Measurements from ENCODE around the gene BRSK1. TPM values are rescaled to one million over a fixed set of nuclear protein-coding genes. Genes with fewer than 3 reads are reported as not detected.
"Not testable (repeated sequence)": the region's sequence is repeated elsewhere in the genome, so short reads cannot be mapped to it uniquely, and the experiment has no call there.

The BRSK1 gene
- total RNA-seq, 1 donor from 2014 or later = 10.1 TPM

GRCh38 chr19:55320844-55321419 lies 37.1 kb downstream of the BRSK1 start:
- Histone ChIP-seq H3K27me3 (no peaks in the 10 kb centered on the region), H3K9me3 (no peaks in the 10 kb centered on the region), H3K27ac (no peak overlapping the region), H3K36me3 (no peaks in the 10 kb centered on the region), H3K4me3 (no peak overlapping the region), H3K4me1 (no peaks in the 10 kb centered on the region)
- TF ChIP-seq POLR2A (IDR thresholded peaks at IDR 0.05) = no peak
- TF ChIP-seq CTCF (IDR thresholded peaks at IDR 0.05) = no peak
- no peak for TF ChIP-seq POLR2AphosphoS5 (IDR thresholded peaks at IDR 0.05; ENCODE audit: insufficient read depth in 1 of 2, low read depth in 1 of 2)
- DNase-seq (ENCODE audit: extremely low spot score in 2 of 2) = no peak
- intact Hi-C loops (cut with DNase I) = no loop called here

GRCh38 chr19:55321466-55322137 lies 37.8 kb downstream of the BRSK1 start:
- no peaks in the 10 kb centered on the region for H3K36me3 ChIP-seq
- no peak for DNase-seq (ENCODE audit: extremely low spot score in 2 of 2)
- intact Hi-C loops (cut with DNase I) = no loop called here
- TF ChIP-seq CTCF (IDR thresholded peaks at IDR 0.05) (no peak), POLR2AphosphoS5 (IDR thresholded peaks at IDR 0.05; ENCODE audit: insufficient read depth in 1 of 2, low read depth in 1 of 2) (no peak), POLR2A (IDR thresholded peaks at IDR 0.05) (no peak)
- H3K4me1 ChIP-seq = no peaks in the 10 kb centered on the region
- no peaks in the 10 kb centered on the region for H3K9me3 ChIP-seq
- H3K27ac ChIP-seq = no peak overlapping the region
- H3K4me3 ChIP-seq = no peak overlapping the region
- H3K27me3 ChIP-seq = no peaks in the 10 kb centered on the region

- DNase-seq (ENCODE audit: extremely low spot score in 2 of 2) = no peak
- intact Hi-C loops (cut with DNase I) = no loop called here
- Histone ChIP-seq H3K4me3 (no peak overlapping the region), H3K27ac (no peak overlapping the region), H3K36me3 (no peaks in the 10 kb centered on the region), H3K9me3 (no peaks in the 10 kb centered on the region), H3K4me1 (no peaks in the 10 kb centered on the region), H3K27me3 (no peaks in the 10 kb centered on the region)
- no peak for TF ChIP-seq POLR2AphosphoS5 (IDR thresholded peaks at IDR 0.05; ENCODE audit: insufficient read depth in 1 of 2, low read depth in 1 of 2)
- no peak for TF ChIP-seq POLR2A (IDR thresholded peaks at IDR 0.05)
- TF ChIP-seq CTCF (IDR thresholded peaks at IDR 0.05) = no peak
Observed at GRCh38 chr19:55322204-55322885, 38.5 kb downstream of the BRSK1 start.

- intact Hi-C loops (cut with DNase I) = no loop called here
- no peak for DNase-seq (ENCODE audit: extremely low spot score in 2 of 2)
- H3K9me3 ChIP-seq = no peaks in the 10 kb centered on the region
- TF ChIP-seq POLR2A (IDR thresholded peaks at IDR 0.05) (no peak), POLR2AphosphoS5 (IDR thresholded peaks at IDR 0.05; ENCODE audit: insufficient read depth in 1 of 2, low read depth in 1 of 2) (no peak), CTCF (IDR thresholded peaks at IDR 0.05) (no peak)
- H3K27ac ChIP-seq = no peak overlapping the region
- H3K4me3 ChIP-seq = no peak overlapping the region
- H3K36me3 ChIP-seq = no peaks in the 10 kb centered on the region
- H3K27me3 ChIP-seq = no peaks in the 10 kb centered on the region
- H3K4me1 ChIP-seq = no peaks in the 10 kb centered on the region
Observed at GRCh38 chr19:55324662-55325061, 40.9 kb downstream of the BRSK1 start.

- DNase-seq (ENCODE audit: extremely low spot score in 2 of 2) = no peak
- Histone ChIP-seq H3K36me3 (no peaks in the 10 kb centered on the region), H3K27ac (no peak within 1 kb of the TSS), H3K9me3 (no peaks in the 10 kb centered on the region), H3K4me3 (no peak within 1 kb of the TSS), H3K4me1 (no peaks in the 10 kb centered on the region), H3K27me3 (no peaks in the 10 kb centered on the region)
- intact Hi-C loops (cut with DNase I) = no loop called here
- TF ChIP-seq POLR2A (IDR thresholded peaks at IDR 0.05) = no peak
- no peak for TF ChIP-seq POLR2AphosphoS5 (IDR thresholded peaks at IDR 0.05; ENCODE audit: insufficient read depth in 1 of 2, low read depth in 1 of 2)
- no peak for TF ChIP-seq CTCF (IDR thresholded peaks at IDR 0.05)
Observed at GRCh38 chr19:55325172-55325571, 41.4 kb downstream of the BRSK1 start, which contains the start of gene TMEM150B. Gene TMEM150B (minus strand): TSS chr19:55325341. CDS start chr19:55321036, 4,305 bp downstream.

GRCh38 chr19:55328774-55329318 lies 45.0 kb downstream of the BRSK1 start:
- H3K4me1 ChIP-seq; H3K4me3 ChIP-seq; H3K9me3 ChIP-seq; H3K27ac ChIP-seq; DNase-seq (ENCODE audit: extremely low spot score in 2 of 2); intact Hi-C loops (cut with DNase I); H3K27me3 ChIP-seq; H3K36me3 ChIP-seq: not testable (repeated sequence)

- intact Hi-C loops (cut with DNase I); H3K9me3 ChIP-seq; DNase-seq (ENCODE audit: extremely low spot score in 2 of 2); H3K4me3 ChIP-seq; H3K27me3 ChIP-seq; H3K4me1 ChIP-seq; H3K36me3 ChIP-seq; H3K27ac ChIP-seq: not testable (repeated sequence)
Observed at GRCh38 chr19:55329791-55330190, 46.0 kb downstream of the BRSK1 start.

All from vagina (tissue), 2 donors.